Measurements from ENCODE around the gene NMNAT1.
A peak's percentile ranks its signal among the peaks of the same experiment; 100 is the strongest.
"Not testable (repeated sequence)": the region's sequence is repeated elsewhere in the genome, so short reads cannot be mapped to it uniquely, and the experiment has no call there.

Gene NMNAT1

DNA sequence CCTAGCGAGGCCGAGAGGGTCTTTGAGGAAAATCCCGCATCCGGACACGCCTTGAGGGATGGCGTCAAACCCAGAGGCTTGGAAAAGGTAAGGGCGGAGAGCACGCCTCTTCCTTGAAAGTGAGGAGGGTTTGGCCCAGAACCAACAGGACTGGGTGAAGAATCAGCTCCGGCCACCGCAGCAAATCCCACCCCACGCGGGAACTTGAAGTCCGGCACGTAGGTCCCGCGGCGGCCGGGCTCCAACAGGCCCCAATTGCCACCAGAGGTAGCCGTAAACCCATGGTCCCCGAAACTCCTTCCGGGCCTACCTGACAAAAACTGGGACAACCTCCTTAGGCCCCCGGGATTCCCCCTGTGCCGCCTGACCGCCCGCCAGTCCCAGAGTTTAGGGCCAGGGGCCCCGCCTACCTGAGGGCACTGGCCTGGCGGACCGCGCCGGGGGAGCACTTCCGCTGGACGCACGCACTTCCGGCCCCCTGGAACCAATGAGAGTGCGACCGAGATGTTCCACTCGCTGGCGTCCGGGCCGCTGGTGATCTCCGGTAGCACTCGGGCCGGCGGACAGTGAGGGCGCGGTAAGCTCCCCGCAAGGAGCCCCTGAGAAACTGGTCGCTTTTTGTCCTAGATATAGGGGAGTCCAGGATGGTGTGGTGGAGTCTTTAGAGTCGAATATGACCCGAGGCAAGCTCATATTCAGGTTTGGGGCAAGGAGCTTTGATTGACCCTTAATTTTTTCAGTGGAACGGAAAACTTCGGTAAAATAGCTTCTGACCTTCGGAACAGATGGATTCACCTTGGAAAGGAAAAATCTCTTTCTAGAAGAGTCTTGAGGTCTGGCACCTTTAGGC is at the start of gene NMNAT1, which contains the start of gene LZIC:
TSS of gene NMNAT1 (plus strand) at position 537 of the 850 bp plus-strand sequence. CDS start 28,599 bp downstream, outside the sequence.
TSS of gene LZIC (minus strand) at position 453 of the 850 bp plus-strand sequence. CDS start 6,772 bp downstream, outside the sequence.
- peak; percentile 78 for DNase-seq

DNA sequence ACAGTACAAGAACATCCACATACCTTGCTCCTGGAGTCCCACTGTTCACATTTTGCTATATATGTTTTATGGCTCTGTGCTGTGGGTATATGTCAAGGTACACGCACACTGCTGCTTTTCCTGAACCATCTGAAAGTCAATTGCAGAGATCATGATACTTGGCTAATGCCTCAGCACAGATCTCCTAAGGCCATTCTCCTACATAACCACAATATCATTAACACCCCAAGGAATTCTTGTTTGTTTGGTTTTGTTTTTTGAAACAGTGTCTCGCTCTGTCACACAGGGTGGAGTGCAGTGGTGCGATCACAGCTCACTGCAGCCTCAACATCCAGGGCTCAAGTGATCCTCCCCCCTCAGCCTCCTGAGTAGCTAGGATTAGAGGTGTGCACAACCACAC is 49.2 kb upstream of the NMNAT1 start:
- DNase-seq, result no peak

DNA sequence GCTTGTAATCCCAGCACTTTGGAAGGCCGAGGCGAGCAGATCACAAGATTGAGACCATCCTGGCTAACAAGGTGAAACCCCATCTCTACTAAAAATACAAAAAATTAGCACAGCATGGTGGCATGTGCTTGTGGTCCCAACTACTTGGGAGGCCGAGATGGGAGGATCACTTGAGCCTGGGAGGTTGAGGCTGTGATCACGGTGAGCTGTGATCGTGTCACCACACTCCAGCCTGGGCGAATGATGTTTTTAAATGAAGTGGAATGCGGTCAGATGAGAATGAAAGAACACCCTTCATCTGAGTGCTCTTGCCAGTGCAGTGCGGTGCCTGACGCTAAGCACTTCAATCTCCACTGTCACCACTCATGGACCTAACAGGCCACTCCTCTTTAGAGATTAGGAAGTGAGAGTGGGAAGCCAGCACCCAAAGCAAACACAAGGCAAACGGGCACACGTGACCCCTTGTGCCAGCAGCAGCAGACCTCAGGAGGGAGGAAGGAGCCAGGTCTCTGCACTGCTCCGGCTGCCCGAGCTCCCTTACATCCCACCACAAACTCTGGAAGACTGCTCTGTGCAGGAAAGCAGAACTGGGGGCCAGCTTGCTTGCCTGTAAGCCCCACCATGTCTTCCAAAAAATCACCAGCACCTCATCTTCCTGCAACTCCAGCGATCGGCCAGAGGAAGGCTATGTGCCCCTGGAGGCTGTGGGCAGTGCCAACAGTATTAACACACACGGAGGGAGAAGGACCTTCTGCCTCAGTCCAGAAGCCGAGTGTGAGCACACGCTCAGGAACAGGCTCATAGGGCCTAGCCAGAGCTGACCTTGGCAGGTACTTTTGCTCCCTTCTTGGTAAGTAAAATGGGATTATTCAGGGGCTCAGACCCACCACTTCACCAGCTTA is 42.9 kb upstream of the NMNAT1 start:
- DNase-seq, result no peak

DNA sequence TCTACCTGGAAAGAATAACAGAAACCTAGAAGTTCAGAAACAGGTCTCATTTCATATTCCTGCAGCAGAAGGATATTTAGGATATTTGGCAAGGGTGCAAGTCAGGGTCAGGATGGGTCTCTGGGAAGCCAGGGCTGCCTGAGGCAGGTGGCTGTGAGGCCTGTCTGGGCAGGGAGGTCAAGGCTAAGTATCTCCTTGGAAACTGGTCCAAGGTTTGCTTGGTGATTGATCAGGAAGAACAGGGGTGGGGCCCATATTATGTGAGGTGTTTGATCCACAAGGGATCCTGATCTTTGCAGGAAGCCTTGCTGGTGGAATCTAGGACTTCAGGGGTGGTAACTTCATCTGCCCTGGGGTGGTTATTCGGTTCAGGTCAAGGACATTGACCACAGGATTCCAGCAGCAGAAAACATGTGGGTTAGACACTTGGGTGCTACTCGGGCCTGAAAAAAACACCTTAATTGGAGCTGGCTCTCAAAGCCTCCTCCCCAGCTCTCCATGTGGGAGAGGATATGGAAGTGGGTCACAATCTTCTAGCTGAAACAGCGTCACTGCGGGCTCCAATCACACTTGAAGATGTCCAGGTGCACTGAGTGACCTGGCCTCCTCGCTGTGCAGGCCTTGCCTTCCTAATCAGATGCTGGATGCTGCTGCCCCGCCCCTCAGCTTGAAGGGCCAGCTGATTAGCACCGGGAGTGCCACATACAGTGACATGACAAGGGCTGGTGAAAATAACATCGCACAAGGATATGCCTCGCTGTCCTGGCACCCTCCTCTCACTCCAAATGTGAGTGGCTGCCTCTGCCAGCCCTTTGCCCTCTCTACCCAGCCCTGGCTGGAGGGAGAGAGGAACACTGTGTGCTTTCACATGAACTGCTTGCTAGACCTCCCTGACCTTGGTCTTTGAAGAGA is 41.9 kb upstream of the NMNAT1 start:
- no peak for DNase-seq

DNA sequence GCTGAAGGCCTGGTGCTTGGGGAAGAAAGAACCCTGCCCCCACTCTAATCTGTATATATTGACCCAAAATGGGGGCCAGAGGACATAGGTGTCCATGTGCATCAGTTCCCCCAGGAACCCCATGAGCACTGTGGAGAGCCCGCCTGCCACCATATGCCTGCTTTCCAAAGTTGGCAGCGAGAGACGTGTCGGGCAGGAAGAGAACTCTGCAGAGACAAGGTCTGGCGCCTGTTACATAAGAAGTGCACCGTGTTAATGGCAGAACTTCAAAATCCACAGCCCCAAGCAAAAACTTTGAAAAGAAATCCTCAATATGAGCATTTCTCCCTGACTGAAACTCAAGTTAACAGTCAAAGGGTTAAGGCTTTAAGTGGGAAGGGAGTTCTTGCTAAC is 41.2 kb upstream of the NMNAT1 start:
- DNase-seq, result no peak

DNA sequence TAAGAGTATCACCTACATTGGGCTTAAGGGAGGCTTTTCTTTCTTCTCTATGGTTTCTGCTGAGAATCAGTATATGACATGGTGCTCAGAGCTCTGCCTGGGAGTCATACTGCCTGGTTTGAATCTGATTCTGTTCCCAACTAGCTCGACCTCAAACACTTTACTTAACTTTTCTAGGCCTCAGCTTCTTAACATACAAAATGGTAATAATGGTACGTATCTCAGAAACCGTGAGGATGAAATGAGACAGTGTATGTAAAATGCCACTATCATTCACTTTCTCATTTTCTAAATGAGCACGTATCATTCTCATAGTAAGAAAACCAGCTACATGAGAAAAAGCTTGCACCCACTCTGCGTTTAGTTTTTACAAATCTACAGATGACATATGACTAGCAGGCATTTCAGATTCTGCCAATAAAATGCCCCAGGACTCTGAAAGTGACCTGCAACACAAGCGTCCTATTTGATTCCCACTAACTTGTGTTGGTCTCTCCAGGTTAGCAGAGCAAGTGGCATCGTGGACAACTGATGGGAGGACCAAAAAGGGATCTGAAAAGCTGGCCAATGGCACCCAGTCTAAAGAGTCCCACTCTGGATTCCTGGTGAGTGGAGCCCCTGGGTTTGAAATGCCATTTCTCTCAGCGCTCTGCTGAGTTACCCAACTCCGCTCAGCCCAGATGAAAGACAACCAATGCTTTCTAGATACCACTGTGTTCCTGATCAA is 39.3 kb upstream of the NMNAT1 start:
- DNase-seq, result no peak

DNA sequence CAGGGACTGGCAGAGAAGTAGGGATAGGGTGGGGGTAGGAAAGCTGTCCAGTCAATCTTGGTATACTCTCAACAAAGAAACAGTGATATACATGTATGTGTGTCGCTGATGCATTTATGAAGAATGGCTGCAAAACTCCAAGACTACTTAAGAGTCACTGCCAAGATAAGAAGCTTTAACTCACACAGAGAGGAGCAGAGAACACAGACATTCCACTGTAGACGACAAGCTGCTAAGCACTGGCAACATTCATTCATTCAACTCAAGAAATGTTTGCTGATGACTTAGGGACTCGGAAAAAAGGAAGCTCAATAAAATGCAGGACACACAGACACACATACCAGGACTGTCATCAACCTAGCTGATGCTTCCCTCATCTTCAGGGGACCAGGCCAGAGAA is 38.7 kb upstream of the NMNAT1 start:
- no peak for DNase-seq

DNA sequence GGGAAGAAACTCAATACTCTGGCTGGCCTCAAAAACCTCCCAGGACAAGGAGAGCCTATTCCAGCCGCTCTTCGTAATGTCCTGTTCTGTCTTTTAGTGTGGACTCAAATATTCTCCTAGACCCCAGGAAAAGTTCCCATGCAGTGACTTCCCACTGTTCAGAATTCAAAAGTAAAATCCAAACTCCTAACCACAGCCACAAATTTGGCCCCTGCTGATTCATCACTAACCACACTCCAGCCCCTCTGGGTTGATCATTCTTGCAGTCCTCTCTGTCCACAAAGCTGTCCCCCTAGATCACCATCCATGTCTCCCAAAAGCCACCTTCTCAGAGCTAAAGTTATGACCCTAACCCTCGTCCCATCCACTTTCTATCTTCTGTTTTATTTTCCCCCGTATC is 38.3 kb upstream of the NMNAT1 start:
- no peak for DNase-seq

DNA sequence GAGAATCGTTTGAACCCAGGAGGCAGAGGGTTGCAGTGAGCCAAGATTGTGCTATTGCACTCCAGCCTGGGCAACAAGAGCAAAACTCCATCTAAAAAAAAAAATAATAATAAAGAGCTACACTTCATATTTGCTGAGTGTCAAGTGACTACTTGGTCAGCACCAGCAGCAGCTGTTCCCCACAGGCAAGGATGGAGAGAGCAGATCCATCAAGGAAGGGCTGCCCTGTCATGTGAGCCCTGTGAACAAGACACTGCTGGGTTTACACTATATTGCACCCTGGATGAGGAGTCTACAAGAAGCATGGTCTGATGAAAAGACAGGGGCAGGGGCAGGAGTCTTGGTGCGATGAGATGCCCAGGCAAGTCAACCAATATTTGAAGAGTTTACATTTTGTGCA is 36.8 kb upstream of the NMNAT1 start:
- DNase-seq, result no peak

DNA sequence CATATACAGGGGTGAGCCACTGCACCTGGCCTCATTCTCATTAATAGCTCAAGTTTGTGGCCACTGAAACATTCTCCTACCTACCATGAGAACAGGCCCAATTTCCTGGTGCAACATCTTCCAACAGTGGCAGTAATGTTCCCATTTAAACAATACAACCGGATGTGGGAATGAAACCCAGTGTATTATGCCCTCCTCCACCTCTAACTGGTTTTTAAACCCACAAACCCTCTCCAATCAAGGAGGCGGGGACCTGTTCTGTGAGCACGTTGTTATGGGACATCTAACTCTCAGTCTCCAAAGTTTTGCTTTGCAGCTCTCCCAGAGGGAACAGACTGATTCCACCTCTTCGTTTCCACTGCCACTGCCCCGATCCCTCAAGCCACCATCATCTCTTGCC is 35.8 kb upstream of the NMNAT1 start:
- no peak for DNase-seq

DNA sequence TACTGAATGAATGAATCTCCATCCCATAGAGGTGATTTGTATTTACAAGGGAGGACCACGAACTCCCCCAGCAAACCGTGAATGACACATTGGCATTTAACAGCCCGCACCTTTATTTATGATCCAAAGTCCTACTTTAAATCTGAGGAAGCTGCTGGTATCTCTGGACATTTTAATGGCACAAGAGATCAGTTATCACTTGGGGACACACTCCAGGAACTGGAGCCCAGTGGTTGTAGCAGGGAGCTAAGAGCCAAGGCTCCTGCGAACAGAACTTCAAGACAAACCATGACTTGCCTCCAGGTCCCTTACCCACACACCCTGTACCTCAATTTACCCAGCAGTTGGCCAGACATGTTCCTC is 34.4 kb upstream of the NMNAT1 start:
- DNase-seq, result no peak

DNA sequence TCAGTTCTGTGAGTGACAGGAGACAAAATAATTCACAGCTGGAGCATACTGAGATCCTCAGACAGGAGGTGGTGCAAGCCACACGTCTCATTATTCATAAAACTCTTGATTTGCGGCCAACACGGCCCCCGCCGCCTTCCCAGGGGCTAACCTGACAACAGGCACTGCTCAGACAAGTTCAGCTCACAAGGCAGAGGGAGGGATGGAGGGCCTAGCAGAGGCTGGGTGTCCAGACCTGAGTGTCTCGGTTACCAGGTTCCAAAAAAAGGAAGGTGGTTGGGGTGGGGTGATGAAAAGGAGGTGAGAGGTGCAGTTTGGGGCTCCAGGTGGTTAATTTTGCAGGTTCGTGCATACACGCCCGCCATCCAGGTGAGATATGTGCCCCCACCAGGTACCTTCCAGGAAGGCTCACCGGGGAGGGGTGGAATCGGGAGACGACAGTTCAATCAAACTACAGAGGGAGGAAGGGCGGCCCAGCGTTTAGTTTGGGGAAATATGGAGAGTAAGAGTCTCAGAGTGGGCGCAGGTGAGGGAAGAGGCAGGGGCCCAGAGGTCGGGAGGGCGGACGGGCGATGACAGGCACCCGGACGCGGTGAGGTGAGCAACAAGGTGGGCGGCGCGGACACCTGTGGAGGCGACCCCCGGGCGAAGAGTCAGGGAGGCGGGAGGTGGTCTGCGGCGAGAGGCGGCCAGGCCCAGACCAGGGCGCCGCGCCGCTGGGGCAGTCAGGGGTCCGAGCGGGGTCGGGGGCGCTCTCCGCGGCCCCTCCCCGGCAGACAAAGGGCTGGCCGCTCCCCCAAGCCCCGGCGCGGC is 33.8 kb upstream of the NMNAT1 start:
- peak; percentile 36 for DNase-seq

DNA sequence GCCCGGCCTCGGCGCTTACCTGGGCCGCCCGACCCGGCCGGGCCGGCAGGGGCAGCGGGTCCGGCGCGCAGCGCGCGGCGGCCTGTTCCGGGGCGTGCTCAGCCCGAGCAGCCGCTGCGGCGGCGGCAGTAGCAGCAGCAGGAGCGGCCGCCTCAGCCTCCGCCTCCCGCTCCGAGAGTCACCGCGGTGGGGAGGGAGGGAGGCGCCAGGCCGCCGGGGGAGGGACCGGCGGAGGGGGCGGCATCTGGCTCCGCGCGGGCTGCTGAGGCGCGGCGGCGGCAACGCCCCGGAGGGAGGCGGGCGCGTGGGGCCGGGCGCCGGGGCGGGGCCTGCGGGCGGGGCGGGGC is 33.2 kb upstream of the NMNAT1 start, which contains the start of gene CTNNBIP1:
TSS of gene CTNNBIP1 (minus strand) at position 194 of the 347 bp plus-strand sequence. CDS start 38,205 bp downstream, outside the sequence.
- DNase-seq, result no peak

DNA sequence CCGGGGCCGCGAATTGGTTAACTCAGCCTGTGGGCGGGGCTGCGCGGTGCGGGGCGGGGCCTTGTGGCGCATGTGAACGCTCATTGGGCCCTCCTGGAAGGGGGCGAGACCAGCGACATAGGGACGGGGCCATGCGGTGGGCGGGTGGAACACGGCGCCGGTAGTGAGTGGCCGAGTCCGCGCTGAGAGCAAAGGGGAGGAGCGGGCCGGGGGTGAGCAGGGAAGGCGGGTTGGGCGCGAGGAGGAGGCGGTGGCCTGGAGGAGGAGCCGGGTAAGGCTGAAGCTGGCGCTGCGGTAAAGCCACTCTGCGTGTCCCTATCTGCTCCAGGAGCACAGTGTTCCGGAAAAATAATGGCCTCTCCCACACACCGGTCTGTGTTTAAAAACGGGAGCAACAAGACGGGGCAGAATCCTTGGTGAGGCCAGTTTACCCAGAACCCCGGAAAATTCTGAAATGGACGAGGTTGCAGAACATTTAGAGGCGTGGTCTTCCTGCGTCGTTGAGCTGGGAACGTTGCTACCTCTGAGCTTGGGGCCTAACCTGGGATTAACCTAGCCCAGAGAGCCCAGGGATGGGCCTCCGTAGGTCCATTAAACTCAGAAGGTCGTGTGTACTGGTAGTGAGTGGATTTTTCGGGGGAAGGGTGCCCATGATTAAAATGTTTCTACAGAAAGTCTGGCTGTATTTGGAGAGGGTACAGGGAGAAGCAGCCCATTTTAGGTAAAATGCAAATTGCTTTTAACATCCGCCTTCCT is 32.7 kb upstream of the NMNAT1 start:
- DNase-seq, result peak; percentile 93

DNA sequence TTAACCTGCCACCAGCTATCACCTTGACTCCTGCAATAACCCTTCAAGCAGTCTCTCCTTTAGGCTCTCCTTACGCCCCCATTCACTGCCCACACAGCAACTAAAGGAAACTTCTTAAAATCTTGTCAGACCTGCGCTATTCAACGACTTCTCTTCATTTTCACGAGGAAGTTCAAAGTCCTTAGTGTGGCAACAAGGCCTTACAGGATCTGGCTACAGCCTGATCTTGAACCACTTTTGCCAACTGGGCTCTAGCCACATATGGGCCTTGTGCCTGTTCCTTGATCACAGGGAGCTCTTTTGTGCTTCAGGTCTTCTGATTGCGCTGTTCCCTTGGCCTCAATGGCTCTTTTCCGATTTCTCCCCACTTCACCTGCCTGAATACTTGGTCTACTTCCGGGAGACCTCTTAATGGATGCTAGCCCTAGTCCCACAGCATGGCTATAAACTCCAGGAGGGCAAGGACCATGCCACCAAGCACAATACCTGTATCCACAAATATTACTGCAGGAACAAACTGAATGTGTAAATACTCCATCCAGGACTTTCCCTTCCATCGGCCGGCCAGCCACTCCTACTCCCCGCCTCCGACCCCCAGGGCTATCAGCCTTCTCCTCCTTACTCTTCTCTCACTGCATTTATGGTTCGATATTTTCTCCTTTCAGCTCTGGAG is 30.9 kb upstream of the NMNAT1 start:
- DNase-seq, result no peak

DNA sequence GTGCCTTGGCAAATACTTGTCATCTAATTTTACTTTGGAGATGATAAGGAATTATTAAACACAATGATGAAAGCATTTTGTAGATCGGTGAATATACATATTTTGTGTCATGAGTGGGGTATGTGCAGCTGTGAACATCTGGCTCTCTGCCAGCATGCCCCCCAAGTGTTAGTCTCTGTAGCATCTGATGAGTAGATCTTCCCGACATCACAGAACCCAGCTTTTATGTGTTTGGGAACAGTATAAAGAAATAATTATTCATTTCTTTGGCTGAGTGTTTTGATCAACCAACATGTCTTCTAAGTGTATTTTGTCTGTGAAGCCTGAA is 28.7 kb upstream of the NMNAT1 start:
- DNase-seq, result no peak

DNA sequence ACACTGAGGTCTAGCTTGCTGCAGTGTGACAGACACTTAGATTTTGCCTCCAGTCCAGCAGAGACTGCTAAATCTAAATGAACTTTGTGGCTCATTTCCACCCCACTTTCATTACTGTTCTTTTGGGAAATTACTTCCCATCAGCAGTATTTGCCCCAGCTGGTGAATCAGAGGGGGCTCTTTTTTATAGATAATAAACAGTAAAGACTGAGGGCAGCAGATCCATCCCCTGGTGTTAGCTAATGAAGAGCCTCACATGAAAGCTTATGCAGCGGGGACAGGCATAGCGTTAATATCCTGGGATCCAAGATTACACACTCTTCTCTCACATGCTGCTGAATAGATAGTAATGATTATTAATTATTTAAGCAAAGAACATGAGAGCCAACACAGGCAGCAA is 26.8 kb upstream of the NMNAT1 start:
- no peak for DNase-seq

DNA sequence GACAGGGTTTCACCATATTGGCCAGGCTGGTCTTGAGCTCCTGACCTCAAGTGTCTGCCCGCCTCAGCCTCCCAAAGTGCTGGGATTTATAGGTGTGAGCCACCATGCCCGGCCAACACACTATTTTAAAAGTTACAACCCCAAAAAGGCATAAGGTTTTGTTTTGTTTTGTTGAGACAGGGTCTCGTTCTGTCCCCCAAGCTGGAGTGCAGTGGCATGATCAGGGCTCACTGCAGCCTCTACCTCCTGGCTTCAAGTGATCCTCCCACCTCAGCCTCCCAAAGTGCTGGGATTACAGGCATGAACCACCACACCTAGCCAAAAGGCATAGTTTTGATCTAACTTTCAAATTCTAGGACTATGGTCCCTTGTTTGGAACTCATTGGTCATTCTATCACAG is 25.8 kb upstream of the NMNAT1 start:
- not testable (repeated sequence) for DNase-seq

DNA sequence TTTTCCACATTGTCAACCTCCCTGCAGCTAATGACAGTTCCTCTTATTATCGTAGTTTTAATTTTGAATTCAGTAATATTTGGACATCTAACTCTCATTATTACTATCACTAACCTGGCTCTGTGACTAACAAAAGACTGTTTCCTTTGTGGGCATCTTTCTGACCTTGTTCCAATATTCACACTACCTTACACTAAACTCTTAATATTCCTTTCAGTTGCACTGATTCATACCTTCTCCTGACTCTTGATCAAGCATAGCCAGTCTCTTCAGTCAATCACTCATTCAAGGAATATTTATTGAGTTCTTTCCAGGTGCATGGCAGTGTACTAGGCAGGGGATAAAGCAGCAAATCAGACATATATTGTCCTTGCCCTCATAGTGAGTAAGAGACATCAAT is 25.4 kb upstream of the NMNAT1 start:
- DNase-seq, result no peak

DNA sequence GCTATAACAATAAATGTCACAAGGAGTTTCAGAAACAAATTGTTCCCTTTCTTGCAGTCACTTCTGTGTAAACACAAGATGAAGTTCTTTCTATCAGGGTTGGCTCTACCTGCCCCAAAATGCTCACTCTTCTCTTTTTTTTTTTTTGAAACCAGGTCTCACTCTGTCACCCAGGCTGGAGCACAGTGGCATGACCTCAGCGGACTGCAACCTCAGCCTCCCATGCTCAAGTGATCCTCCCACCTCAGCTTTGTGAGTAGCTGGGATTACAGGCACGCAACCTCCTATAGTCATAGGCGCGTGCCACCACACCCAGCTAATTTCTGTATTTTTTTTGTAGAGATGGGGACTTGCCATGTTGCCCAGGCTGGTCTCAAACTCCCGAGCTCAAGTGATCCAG is 22.7 kb upstream of the NMNAT1 start:
- no peak for DNase-seq

All from KG1 (cell line).